MCF 10A (cell line): ENCODE measurements around the gene BPTF. TPM values are rescaled to one million over a fixed set of nuclear protein-coding genes. Genes with fewer than 3 reads are reported as not detected.
A peak's percentile ranks its signal among the peaks of the same experiment; 100 is the strongest.

Experiments
- BruUV-seq: library from RNA; stranded (reverse); fragments of 400-500 nt; replicated peaks from 2 replicates; lab custom pipeline; 2021; lab: Mats Ljungman, UMichigan
- CTCF ChIA-PET: fragments of 300-600 bp; sonication (Branson Sonifier 250); formaldehyde crosslinking; extraction: SDS; loops from one replicate; lab custom pipeline; 2021; ENCODE audit warnings: antibody characterized with exemption, inconsistent platforms; lab: Yijun Ruan, JAX
- POLR2A ChIA-PET: fragments of 300-600, 350-650 bp; sonication (Branson Sonifier 250); formaldehyde crosslinking; extraction: SDS; loops from one replicate; lab custom pipeline; 2020; ENCODE audit warnings: antibody characterized with exemption, inconsistent platforms; lab: Yijun Ruan, JAX
- DNase-seq: peaks from one replicate; pipeline ENCODE4 v3.0.0-alpha.2; 2018; ENCODE audit not compliant: unreplicated experiment
- H3K27ac Mint-ChIP-seq: one replicate; pipeline ENCODE4 v1.8.0; 2022; ENCODE audit warnings: mild to moderate bottlenecking, low read depth, mixed read lengths; ENCODE audit not compliant: unreplicated experiment
- H3K27me3 Mint-ChIP-seq: one replicate; pipeline ENCODE4 v1.8.0; 2022; ENCODE audit warnings: mixed read lengths; ENCODE audit not compliant: insufficient read depth, unreplicated experiment
- H3K36me3 Mint-ChIP-seq: one replicate; pipeline ENCODE4 v1.8.0; 2022; ENCODE audit warnings: mild to moderate bottlenecking, moderate library complexity, mixed read lengths; ENCODE audit not compliant: insufficient read depth, unreplicated experiment
- H3K4me1 Mint-ChIP-seq: one replicate; pipeline ENCODE4 v1.8.0; 2022; ENCODE audit warnings: mixed read lengths; ENCODE audit not compliant: insufficient read depth, unreplicated experiment
- H3K4me3 Mint-ChIP-seq: one replicate; pipeline ENCODE4 v1.8.0; 2022; ENCODE audit warnings: mild to moderate bottlenecking, moderate library complexity, mixed read lengths; ENCODE audit not compliant: unreplicated experiment
- H3K9me3 Mint-ChIP-seq: one replicate; pipeline ENCODE4 v1.8.0; 2022; ENCODE audit warnings: mixed read lengths; ENCODE audit not compliant: unreplicated experiment
- CTCF ChIP-seq: fragments of 200-600 bp; IDR thresholded peaks from one replicate; pipeline ENCODE4 v1.8.0; 2022; ENCODE audit warnings: antibody characterized with exemption, mild to moderate bottlenecking; ENCODE audit not compliant: unreplicated experiment
- intact Hi-C: fragments of 100-400 bp; cut with micrococcal nuclease; formaldehyde crosslinking; loops from 2 replicates; pipeline ENCODE4 v1.14.1; 2022
- total RNA-seq: library from RNA; stranded (reverse); gene quantifications from 2 replicates; pipeline ENCODE4 v1.2.3, GENCODE V29; 2022

The BPTF gene
- total RNA-seq, 1 experiment from 2014 or later = 63.7 TPM

- TF ChIP-seq CTCF = no peak
- no TSS peak for BruUV-seq
- peaks cover 38% of the 10 kb centered on the region for H3K4me1 Mint-ChIP-seq
- intact Hi-C loops = no loop called here
- POLR2A ChIA-PET = interaction anchor here (1.0 to 2.0 kb wide), 3 partner anchors 62 to 206 kb away, joined by 3 to 8 read pairs (median 5); no protein-coding TSS in a partner anchor
- no peak overlapping the region for H3K4me3 Mint-ChIP-seq
- DNase-seq = no peak
- H3K27ac Mint-ChIP-seq = peak overlapping the region; percentile 47
- H3K9me3 Mint-ChIP-seq = no peaks in the 10 kb centered on the region
- CTCF ChIA-PET = interaction anchor here (1.0 kb wide), 1 partner anchor 61 kb away, joined by 3 read pairs; no protein-coding TSS in a partner anchor
- H3K36me3 Mint-ChIP-seq = peaks cover 30% of the 10 kb centered on the region
- H3K27me3 Mint-ChIP-seq = no peaks in the 10 kb centered on the region
Measured at GRCh38 chr17:67830440-67830839, 5.1 kb downstream of the BPTF start.

GRCh38 chr17:67831268-67831667 lies 6.0 kb downstream of the BPTF start:
- ChIA-PET POLR2A (interaction anchor here (0.9 to 2.0 kb wide), 5 partner anchors 25 to 114 kb away, joined by 3 to 8 read pairs (median 4); partner anchors contain the start of gene NOL11), CTCF (interaction anchor here (0.6 to 1.0 kb wide), 2 partner anchors 8 to 60 kb away, joined by 3 to 4 read pairs; no protein-coding TSS in a partner anchor)
- no peak for TF ChIP-seq CTCF
- intact Hi-C loops = no loop called here
- DNase-seq = peak; percentile 9
- no peak overlapping the region for H3K4me3 Mint-ChIP-seq
- peaks cover 30% of the 10 kb centered on the region for H3K36me3 Mint-ChIP-seq
- no peaks in the 10 kb centered on the region for H3K27me3 Mint-ChIP-seq
- peaks cover 43% of the 10 kb centered on the region for H3K4me1 Mint-ChIP-seq
- H3K9me3 Mint-ChIP-seq = no peaks in the 10 kb centered on the region
- H3K27ac Mint-ChIP-seq = no peak overlapping the region
- no TSS peak for BruUV-seq

GRCh38 chr17:67833134-67833533 lies 7.8 kb downstream of the BPTF start:
- no peak for DNase-seq
- intact Hi-C loops = no loop called here
- H3K4me1 Mint-ChIP-seq = peaks cover 53% of the 10 kb centered on the region
- ChIA-PET CTCF (no interaction called here), POLR2A (no interaction called here)
- H3K27ac Mint-ChIP-seq = no peak overlapping the region
- no peak overlapping the region for H3K4me3 Mint-ChIP-seq
- no TSS peak for BruUV-seq
- no peaks in the 10 kb centered on the region for H3K27me3 Mint-ChIP-seq
- H3K9me3 Mint-ChIP-seq = no peaks in the 10 kb centered on the region
- no peak for TF ChIP-seq CTCF
- peaks cover 26% of the 10 kb centered on the region for H3K36me3 Mint-ChIP-seq

GRCh38 chr17:67833946-67834631 lies 8.8 kb downstream of the BPTF start:
- peaks cover 53% of the 10 kb centered on the region for H3K4me1 Mint-ChIP-seq
- CTCF ChIA-PET = interaction anchor here (1.7 kb wide), 1 partner anchor 9 kb away, joined by 7 read pairs; the partner anchor contains the start of gene BPTF
- POLR2A ChIA-PET = no interaction called here
- no peak for TF ChIP-seq CTCF
- DNase-seq = no peak
- no TSS peak for BruUV-seq
- no peak overlapping the region for H3K27ac Mint-ChIP-seq
- H3K4me3 Mint-ChIP-seq = no peak overlapping the region
- H3K36me3 Mint-ChIP-seq = peaks cover 17% of the 10 kb centered on the region
- H3K27me3 Mint-ChIP-seq = no peaks in the 10 kb centered on the region
- intact Hi-C loops = no loop called here
- H3K9me3 Mint-ChIP-seq = no peaks in the 10 kb centered on the region
